HK-2 (cell line): ENCODE measurements around the gene MICB.

ENCODE experiments used
- DNase-seq: peaks from one replicate; pipeline ENCODE4 v3.0.0-alpha.2; 2018; ENCODE audit not compliant: unreplicated experiment

MICB gene

GRCh38 chr6:31541059-31541657, 43.2 kb downstream of the MICB start:
- peak; percentile 33 for DNase-seq

GRCh38 chr6:31541658-31542521, 43.9 kb downstream of the MICB start, which contains the start of gene DDX39B:
Gene DDX39B (minus strand): TSS chr6:31542003. CDS start chr6:31540532, 1,471 bp downstream.
- peak; percentile 91 for DNase-seq

GRCh38 chr6:31543639-31544038, 45.7 kb downstream of the MICB start:
- DNase-seq: no peak

GRCh38 chr6:31544676-31545075, 46.7 kb downstream of the MICB start:
- no peak for DNase-seq

GRCh38 chr6:31545291-31545690, 47.3 kb downstream of the MICB start:
- DNase-seq: no peak

GRCh38 chr6:31546339-31546957, 48.5 kb downstream of the MICB start, which contains the start of gene ATP6V1G2:
Gene ATP6V1G2 (minus strand): TSS chr6:31546608. CDS start chr6:31546559, 49 bp downstream.
- DNase-seq: peak; percentile 86

GRCh38 chr6:31546958-31547726, 49.2 kb downstream of the MICB start, which contains the start of gene NFKBIL1:
Gene NFKBIL1 (plus strand): TSS chr6:31547608. CDS start chr6:31547695, 87 bp downstream.
- DNase-seq: peak; percentile 95

- DNase-seq: no peak
Observed at GRCh38 chr6:31547727-31548543, 50.0 kb downstream of the MICB start.

- no peak for DNase-seq
Observed at GRCh38 chr6:31548544-31548873, 50.6 kb downstream of the MICB start.

GRCh38 chr6:31551371-31551770, 53.4 kb downstream of the MICB start:
- DNase-seq: peak; percentile 58

GRCh38 chr6:31556307-31556706, 58.4 kb downstream of the MICB start:
- no peak for DNase-seq

GRCh38 chr6:31557443-31558317, 59.7 kb downstream of the MICB start:
- DNase-seq: no peak

GRCh38 chr6:31558318-31558625, 60.3 kb downstream of the MICB start:
- DNase-seq: no peak

GRCh38 chr6:31558631-31559500, 60.9 kb downstream of the MICB start:
- no peak for DNase-seq

GRCh38 chr6:31559606-31559957, 61.6 kb downstream of the MICB start:
- DNase-seq: no peak

GRCh38 chr6:31559958-31560696, 62.2 kb downstream of the MICB start:
- peak; percentile 86 for DNase-seq

GRCh38 chr6:31560697-31561058, 62.7 kb downstream of the MICB start:
- DNase-seq: no peak
